ENCODE measurements around the gene KIF6. TPM values are rescaled to one million over a fixed set of nuclear protein-coding genes. Genes with fewer than 3 reads are reported as not detected.

The KIF6 gene
- total RNA-seq, 1 experiment from 2014 or later, result 2.7 TPM

DNA sequence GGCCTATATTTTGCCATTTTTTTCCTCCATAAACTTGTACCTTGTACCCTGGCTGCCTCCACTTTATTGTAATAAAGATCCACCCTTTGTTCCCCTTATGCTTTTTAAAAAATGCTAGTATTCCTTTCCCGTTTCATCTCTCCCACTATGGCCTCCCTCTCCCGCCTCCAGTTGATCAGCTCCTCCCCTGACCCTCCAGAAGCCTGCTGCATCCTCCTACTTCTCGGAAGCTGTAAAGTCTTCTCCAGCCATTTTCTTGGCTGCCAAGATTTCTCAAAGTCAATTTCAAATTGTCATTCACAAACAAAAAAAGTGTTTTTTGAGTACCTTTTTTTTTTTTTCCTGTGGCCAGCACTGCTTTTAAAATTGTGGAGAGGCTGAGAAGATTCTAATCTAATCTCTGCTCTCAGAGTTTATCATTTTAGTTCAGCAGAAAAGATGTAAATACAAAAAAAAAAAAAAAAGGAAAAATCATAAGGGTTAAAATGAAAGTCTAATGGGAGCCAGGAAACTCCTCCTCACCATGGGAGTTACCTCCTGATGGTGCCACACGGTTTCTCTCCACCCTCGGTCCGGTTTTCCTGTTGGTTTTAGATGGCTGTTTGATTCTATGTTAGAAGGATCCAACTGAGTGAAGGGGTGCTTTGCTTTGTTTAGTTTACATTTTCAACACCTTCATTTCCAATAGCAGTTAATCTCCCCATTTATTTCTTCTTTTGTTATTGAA is 299.7 kb downstream of the KIF6 start:
- intact Hi-C loops (cut with micrococcal nuclease; ENCODE audit: unreplicated experiment), result no loop called here
- peak; percentile 67 for DNase-seq (ENCODE audit: low spot score)
- CTCF ChIA-PET, result no interaction called here
- peaks cover 12% of the 10 kb centered on the region for H3K4me1 ChIP-seq (ENCODE audit: insufficient read depth, low read length, poor library complexity, severe bottlenecking)
- POLR2A ChIA-PET (ENCODE audit: low non-redundant PET), result no interaction called here
- no peak for TF ChIP-seq EZH2 (IDR thresholded peaks at IDR 0.05; ENCODE audit: borderline replicate concordance, low read depth, low read length, poor library complexity, severe bottlenecking)
- TF ChIP-seq, protein P1, sequence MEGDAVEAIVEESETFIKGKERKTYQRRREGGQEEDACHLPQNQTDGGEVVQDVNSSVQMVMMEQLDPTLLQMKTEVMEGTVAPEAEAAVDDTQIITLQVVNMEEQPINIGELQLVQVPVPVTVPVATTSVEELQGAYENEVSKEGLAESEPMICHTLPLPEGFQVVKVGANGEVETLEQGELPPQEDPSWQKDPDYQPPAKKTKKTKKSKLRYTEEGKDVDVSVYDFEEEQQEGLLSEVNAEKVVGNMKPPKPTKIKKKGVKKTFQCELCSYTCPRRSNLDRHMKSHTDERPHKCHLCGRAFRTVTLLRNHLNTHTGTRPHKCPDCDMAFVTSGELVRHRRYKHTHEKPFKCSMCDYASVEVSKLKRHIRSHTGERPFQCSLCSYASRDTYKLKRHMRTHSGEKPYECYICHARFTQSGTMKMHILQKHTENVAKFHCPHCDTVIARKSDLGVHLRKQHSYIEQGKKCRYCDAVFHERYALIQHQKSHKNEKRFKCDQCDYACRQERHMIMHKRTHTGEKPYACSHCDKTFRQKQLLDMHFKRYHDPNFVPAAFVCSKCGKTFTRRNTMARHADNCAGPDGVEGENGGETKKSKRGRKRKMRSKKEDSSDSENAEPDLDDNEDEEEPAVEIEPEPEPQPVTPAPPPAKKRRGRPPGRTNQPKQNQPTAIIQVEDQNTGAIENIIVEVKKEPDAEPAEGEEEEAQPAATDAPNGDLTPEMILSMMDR (conservative IDR thresholded peaks at IDR 0.05; ENCODE audit: low read depth, low read length), result no peak
- no peaks in the 10 kb centered on the region for H3K36me3 ChIP-seq (ENCODE audit: insufficient read depth, low read length, poor library complexity, severe bottlenecking)
- no peaks in the 10 kb centered on the region for H3K27me3 ChIP-seq (replicated peaks; ENCODE audit: insufficient read depth, low read depth, low read length, poor library complexity)
- TSS peak; percentile 51 for BruUV-seq (replicated peaks)
- H3K27ac ChIP-seq (ENCODE audit: low read depth, low read length, poor library complexity, severe bottlenecking), result peak overlapping the region; percentile 58
- no peaks in the 10 kb centered on the region for H3K9me3 ChIP-seq (ENCODE audit: low read depth, low read length, poor library complexity, severe bottlenecking)
- H3K4me3 ChIP-seq (ENCODE audit: low read depth, low read length, poor library complexity, severe bottlenecking), result no peak overlapping the region

DNA sequence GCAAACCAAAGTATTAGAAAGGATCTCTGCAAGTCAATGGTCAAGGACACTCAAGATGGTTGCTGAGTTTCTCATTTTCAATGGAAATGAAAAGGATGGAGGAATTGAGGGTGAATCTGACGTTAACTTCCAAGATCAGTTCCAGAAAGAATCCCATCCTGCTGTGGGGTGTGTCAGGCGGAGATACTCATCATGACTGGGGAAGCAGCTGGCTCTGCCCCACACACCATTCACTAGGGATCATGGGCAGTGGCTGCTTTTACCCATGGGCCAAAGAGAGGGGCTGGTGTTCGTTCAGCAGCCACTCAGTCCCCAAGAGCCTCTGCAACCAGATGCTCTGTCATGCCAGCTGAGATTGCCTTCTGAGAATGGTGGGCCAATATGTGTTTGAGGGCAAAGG is 300.4 kb downstream of the KIF6 start:
- no TSS peak for BruUV-seq (replicated peaks)
- intact Hi-C loops (cut with micrococcal nuclease; ENCODE audit: unreplicated experiment), result no loop called here
- peaks cover 11% of the 10 kb centered on the region for H3K4me1 ChIP-seq (ENCODE audit: insufficient read depth, low read length, poor library complexity, severe bottlenecking)
- no peaks in the 10 kb centered on the region for H3K27me3 ChIP-seq (replicated peaks; ENCODE audit: insufficient read depth, low read depth, low read length, poor library complexity)
- no peaks in the 10 kb centered on the region for H3K9me3 ChIP-seq (ENCODE audit: low read depth, low read length, poor library complexity, severe bottlenecking)
- TF ChIP-seq, protein P1 (conservative IDR thresholded peaks at IDR 0.05; ENCODE audit: low read depth, low read length), result no peak
- no peak for TF ChIP-seq EZH2 (IDR thresholded peaks at IDR 0.05; ENCODE audit: borderline replicate concordance, low read depth, low read length, poor library complexity, severe bottlenecking)
- POLR2A ChIA-PET (ENCODE audit: low non-redundant PET), result no interaction called here
- no peaks in the 10 kb centered on the region for H3K36me3 ChIP-seq (ENCODE audit: insufficient read depth, low read length, poor library complexity, severe bottlenecking)
- H3K27ac ChIP-seq (ENCODE audit: low read depth, low read length, poor library complexity, severe bottlenecking), result no peak overlapping the region
- CTCF ChIA-PET, result no interaction called here
- DNase-seq (ENCODE audit: low spot score), result no peak
- no peak overlapping the region for H3K4me3 ChIP-seq (ENCODE audit: low read depth, low read length, poor library complexity, severe bottlenecking)

DNA sequence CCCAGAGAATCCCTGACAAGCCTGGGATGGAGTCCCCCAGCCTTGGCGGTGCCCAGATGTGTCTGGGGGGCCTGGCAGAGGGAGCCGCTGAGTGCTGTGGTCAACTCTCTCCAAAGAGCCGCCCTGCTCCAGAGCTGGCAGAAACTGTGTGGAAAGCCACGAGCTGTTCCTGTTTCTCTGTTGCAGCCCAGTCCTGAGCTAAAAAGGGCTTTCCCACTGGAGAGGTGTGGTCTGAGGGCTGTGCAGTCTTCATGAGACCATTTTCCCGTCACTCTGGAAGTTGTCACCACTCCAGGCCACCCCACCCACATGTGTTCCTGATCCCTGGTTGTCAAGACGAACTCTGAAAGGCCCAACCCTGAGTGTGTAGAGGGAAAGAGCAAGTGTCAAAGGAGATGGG is 303.0 kb downstream of the KIF6 start:
- no TSS peak for BruUV-seq (replicated peaks)
- intact Hi-C loops (cut with micrococcal nuclease; ENCODE audit: unreplicated experiment), result no loop called here
- Histone ChIP-seq H3K4me3 (ENCODE audit: low read depth, low read length, poor library complexity, severe bottlenecking) (no peak overlapping the region), H3K27me3 (replicated peaks; ENCODE audit: insufficient read depth, low read depth, low read length, poor library complexity) (no peaks in the 10 kb centered on the region), H3K36me3 (ENCODE audit: insufficient read depth, low read length, poor library complexity, severe bottlenecking) (no peaks in the 10 kb centered on the region), H3K27ac (ENCODE audit: low read depth, low read length, poor library complexity, severe bottlenecking) (no peak overlapping the region), H3K9me3 (ENCODE audit: low read depth, low read length, poor library complexity, severe bottlenecking) (no peaks in the 10 kb centered on the region), H3K4me1 (ENCODE audit: insufficient read depth, low read length, poor library complexity, severe bottlenecking) (peaks cover 11% of the 10 kb centered on the region)
- POLR2A ChIA-PET (ENCODE audit: low non-redundant PET), result no interaction called here
- CTCF ChIA-PET, result no interaction called here
- no peak for TF ChIP-seq EZH2 (IDR thresholded peaks at IDR 0.05; ENCODE audit: borderline replicate concordance, low read depth, low read length, poor library complexity, severe bottlenecking)
- TF ChIP-seq, protein P1 (conservative IDR thresholded peaks at IDR 0.05; ENCODE audit: low read depth, low read length), result no peak
- no peak for DNase-seq (ENCODE audit: low spot score)
